A673 (cell line): Measurements from ENCODE around the gene TLCD3B. TPM values are rescaled to one million over a fixed set of nuclear protein-coding genes. Genes with fewer than 3 reads are reported as not detected.

Experiments
- BruUV-seq: library from RNA; stranded (reverse); fragments of 400-500 nt; replicated peaks from 2 replicates; lab custom pipeline; 2021; lab: Mats Ljungman, UMichigan
- CTCF ChIA-PET: fragments of 300-600 bp; sonication (Branson Sonifier 250); formaldehyde crosslinking; loops from one replicate; lab custom pipeline; 2022; ENCODE audit warnings: antibody characterized with exemption; lab: Charles Lee
- POLR2A ChIA-PET: fragments of 300-600 bp; sonication (Branson Sonifier 250); formaldehyde crosslinking; loops from one replicate; lab custom pipeline; 2022; ENCODE audit warnings: antibody characterized with exemption; ENCODE audit not compliant: low non-redundant PET; lab: Charles Lee
- DNase-seq: peaks from one replicate; pipeline ENCODE4 v3.0.0-alpha.2; 2015; ENCODE audit warnings: low spot score
- H3K27ac ChIP-seq: fragments of 200-600 bp; sonication (generic); 2 replicates; pipeline ENCODE4 v1.5.1; 2016; ENCODE audit warnings: mixed run types, low read depth, mild to moderate bottlenecking, mixed read lengths, antibody characterized with exemption, low read length; ENCODE audit not compliant: poor library complexity, severe bottlenecking
- H3K27me3 ChIP-seq: fragments of 200-600 bp; sonication (generic); replicated peaks from 2 replicates; pipeline ENCODE4 v1.6.1; 2017; ENCODE audit warnings: mixed run types, low read depth, mild to moderate bottlenecking, mixed read lengths, antibody characterized with exemption, low read length; ENCODE audit not compliant: insufficient read depth, poor library complexity
- H3K36me3 ChIP-seq: fragments of 200-600 bp; sonication (generic); 2 replicates; pipeline ENCODE4 v1.6.1; 2016; ENCODE audit warnings: mixed run types, mild to moderate bottlenecking, mixed read lengths, antibody characterized with exemption, low read length; ENCODE audit not compliant: insufficient read depth, poor library complexity, severe bottlenecking
- H3K4me1 ChIP-seq: fragments of 200-600 bp; sonication (generic); 2 replicates; pipeline ENCODE4 v1.6.1; 2017; ENCODE audit warnings: mixed run types, mild to moderate bottlenecking, mixed read lengths, antibody characterized with exemption, low read length; ENCODE audit not compliant: insufficient read depth, poor library complexity, severe bottlenecking
- H3K4me3 ChIP-seq: fragments of 200-600 bp; sonication (generic); 2 replicates; pipeline ENCODE4 v1.5.1; 2016; ENCODE audit warnings: low read depth, mixed run types, mild to moderate bottlenecking, mixed read lengths, low read length; ENCODE audit not compliant: poor library complexity, severe bottlenecking
- H3K9me3 ChIP-seq: fragments of 200-600 bp; sonication (generic); 2 replicates; pipeline ENCODE4 v1.6.1; 2016; ENCODE audit warnings: mixed run types, low read depth, mild to moderate bottlenecking, mixed read lengths, antibody characterized with exemption, low read length; ENCODE audit not compliant: poor library complexity, severe bottlenecking
- EZH2 ChIP-seq: fragments of 200-600 bp; sonication (generic); IDR thresholded peaks from 2 replicates; pipeline ENCODE4 v1.6.1; 2017; ENCODE audit warnings: borderline replicate concordance, low read depth, mild to moderate bottlenecking, mixed read lengths, antibody characterized with exemption, low read length; ENCODE audit not compliant: poor library complexity, severe bottlenecking
- intact Hi-C: fragments of 100-400 bp; cut with micrococcal nuclease; formaldehyde crosslinking; loops from one replicate; pipeline ENCODE4 v1.10.0; 2022; ENCODE audit not compliant: unreplicated experiment
- total RNA-seq: library from RNA; stranded (reverse); gene quantifications from 2 replicates; pipeline ENCODE4 v1.2.3, GENCODE V29; 2021
- TF ChIP-seq, protein P1 (sequence below): fragments of 300-800, 200-600 bp; sonication (generic); conservative IDR thresholded peaks from 2 replicates; pipeline ENCODE4 v1.5.1; 2017; ENCODE audit warnings: low read depth, mild to moderate bottlenecking, antibody characterized with exemption, low read length, moderate library complexity, mixed read lengths

The TLCD3B gene
- total RNA-seq, 1 experiment from 2014 or later, result 1.9 TPM

DNA sequence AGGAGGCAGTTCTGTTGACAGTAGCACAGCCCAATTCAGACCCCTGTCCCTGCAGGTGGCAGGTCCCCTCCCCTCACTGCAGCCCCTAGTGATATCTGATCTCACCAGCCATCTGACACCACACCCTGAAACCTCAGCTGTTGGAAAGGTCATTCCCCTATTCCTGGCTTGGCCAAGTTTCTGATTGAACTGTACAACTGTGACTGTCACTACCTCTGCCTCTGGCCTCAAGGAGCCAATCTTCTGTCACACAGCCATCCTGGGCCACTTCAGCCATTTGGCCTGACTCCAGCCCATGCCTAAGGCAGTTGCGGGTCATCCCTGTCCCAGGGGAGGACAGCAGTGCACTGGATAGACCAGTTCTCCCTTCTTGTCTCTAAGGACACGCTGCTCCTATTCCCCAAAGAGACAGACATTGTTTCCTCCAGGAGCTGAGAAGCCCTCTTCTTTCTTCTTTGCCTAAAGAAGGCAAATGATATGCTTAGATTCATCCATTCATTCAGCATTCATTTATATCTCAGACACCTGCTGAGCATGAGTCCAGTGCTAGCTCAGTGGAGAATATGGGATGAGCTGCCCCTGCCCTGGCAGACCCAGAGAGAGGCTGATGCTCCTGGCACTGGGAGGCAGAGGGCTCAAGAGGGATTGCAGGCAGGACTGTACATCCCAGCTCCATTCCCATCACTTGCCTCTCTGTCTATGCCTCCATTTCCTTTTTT lies 29.9 kb upstream of the TLCD3B start:
- H3K27me3 ChIP-seq, result no peaks in the 10 kb centered on the region
- ChIA-PET CTCF (interaction anchor here (0.6 kb wide), 2 partner anchors 16 to 18 kb away, joined by 4 to 5 read pairs; no protein-coding TSS in a partner anchor), POLR2A (interaction anchor here (0.7 kb wide), 1 partner anchor 28 kb away, joined by 9 read pairs; no protein-coding TSS in a partner anchor)
- TF ChIP-seq EZH2, result no peak
- TF ChIP-seq, protein P1, sequence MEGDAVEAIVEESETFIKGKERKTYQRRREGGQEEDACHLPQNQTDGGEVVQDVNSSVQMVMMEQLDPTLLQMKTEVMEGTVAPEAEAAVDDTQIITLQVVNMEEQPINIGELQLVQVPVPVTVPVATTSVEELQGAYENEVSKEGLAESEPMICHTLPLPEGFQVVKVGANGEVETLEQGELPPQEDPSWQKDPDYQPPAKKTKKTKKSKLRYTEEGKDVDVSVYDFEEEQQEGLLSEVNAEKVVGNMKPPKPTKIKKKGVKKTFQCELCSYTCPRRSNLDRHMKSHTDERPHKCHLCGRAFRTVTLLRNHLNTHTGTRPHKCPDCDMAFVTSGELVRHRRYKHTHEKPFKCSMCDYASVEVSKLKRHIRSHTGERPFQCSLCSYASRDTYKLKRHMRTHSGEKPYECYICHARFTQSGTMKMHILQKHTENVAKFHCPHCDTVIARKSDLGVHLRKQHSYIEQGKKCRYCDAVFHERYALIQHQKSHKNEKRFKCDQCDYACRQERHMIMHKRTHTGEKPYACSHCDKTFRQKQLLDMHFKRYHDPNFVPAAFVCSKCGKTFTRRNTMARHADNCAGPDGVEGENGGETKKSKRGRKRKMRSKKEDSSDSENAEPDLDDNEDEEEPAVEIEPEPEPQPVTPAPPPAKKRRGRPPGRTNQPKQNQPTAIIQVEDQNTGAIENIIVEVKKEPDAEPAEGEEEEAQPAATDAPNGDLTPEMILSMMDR, result no peak
- H3K27ac ChIP-seq, result peak overlapping the region; percentile 17
- BruUV-seq, result no TSS peak
- intact Hi-C loops, result loop anchor here (10.0 kb wide), 1 partner anchor 634 kb away; the partner anchor contains the start of gene SRCAP
- H3K4me3 ChIP-seq, result no peak overlapping the region
- DNase-seq, result no peak
- no peaks in the 10 kb centered on the region for H3K9me3 ChIP-seq
- H3K36me3 ChIP-seq, result peaks cover 18% of the 10 kb centered on the region
- peaks cover 20% of the 10 kb centered on the region for H3K4me1 ChIP-seq

DNA sequence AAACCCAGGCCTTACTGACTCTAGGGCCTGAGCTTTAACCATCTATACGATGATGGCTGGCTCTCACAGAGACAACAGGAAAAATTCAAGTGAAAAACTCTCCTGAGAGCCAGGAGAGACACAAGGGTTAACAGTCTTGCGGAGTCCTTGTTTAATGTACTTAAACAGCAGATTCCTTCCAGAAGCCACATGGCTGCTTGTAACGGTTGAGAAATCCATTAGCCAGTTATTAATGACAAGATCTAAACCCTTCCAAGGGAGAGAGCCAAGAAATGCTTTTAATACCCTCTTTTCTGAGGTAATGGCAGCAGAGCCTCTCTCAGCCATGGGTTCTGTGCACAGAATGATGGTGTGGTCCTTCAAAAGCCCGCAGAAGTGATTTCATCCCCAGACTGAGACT lies 29.3 kb upstream of the TLCD3B start:
- ChIA-PET POLR2A (no interaction called here), CTCF (no interaction called here)
- intact Hi-C loops, result loop anchor here (10.0 kb wide), 1 partner anchor 634 kb away; the partner anchor contains the start of gene SRCAP
- peaks cover 24% of the 10 kb centered on the region for H3K36me3 ChIP-seq
- no peak for TF ChIP-seq EZH2
- TF ChIP-seq, protein P1, result no peak
- H3K9me3 ChIP-seq, result no peaks in the 10 kb centered on the region
- no peaks in the 10 kb centered on the region for H3K27me3 ChIP-seq
- H3K4me3 ChIP-seq, result no peak overlapping the region
- H3K27ac ChIP-seq, result peak overlapping the region; percentile 17
- DNase-seq, result no peak
- BruUV-seq, result no TSS peak
- H3K4me1 ChIP-seq, result peaks cover 20% of the 10 kb centered on the region

DNA sequence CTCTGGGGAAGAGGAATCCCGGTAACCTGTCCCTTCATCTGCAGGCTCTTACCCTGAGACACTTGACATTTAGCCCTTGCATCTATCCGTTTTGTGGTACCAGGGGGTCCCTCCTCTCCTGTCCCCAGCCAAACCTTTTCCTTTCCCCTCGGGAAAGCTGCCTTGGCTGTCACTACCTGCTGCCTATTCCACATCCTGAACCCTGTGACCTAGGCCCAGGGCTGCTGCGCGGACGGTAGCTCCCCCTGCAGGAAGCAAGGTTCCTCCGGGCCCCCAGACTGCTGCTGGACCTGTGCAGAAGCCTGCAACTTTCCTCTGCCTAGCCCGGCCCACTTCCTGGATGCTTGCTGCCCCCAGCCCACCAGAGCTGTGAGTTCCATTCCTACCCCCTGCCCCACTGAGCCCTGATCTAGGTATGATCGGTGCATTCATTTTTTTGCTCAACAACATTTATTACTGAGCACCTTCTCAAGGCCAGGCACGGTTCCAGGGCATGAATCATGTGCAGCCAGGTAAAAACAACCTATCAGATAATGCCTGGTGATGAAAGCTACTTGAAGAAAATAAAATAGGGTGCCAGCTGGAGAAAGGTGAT lies 24.0 kb upstream of the TLCD3B start:
- BruUV-seq, result no TSS peak
- no peaks in the 10 kb centered on the region for H3K9me3 ChIP-seq
- H3K27me3 ChIP-seq, result no peaks in the 10 kb centered on the region
- POLR2A ChIA-PET, result no interaction called here
- DNase-seq, result no peak
- H3K27ac ChIP-seq, result peak overlapping the region; percentile 49
- CTCF ChIA-PET, result interaction anchor here (1.2 kb wide), 1 partner anchor 14 kb away, joined by 11 read pairs; no protein-coding TSS in a partner anchor
- no peak overlapping the region for H3K4me3 ChIP-seq
- H3K4me1 ChIP-seq, result peaks cover 9% of the 10 kb centered on the region
- intact Hi-C loops, result no loop called here
- H3K36me3 ChIP-seq, result peaks cover 25% of the 10 kb centered on the region
- no peak for TF ChIP-seq EZH2
- TF ChIP-seq, protein P1, result peak; percentile 52
